ENCODE data around the gene RHOA.
"Not testable (repeated sequence)": the region's sequence is repeated elsewhere in the genome, so short reads cannot be mapped to it uniquely, and the experiment has no call there.

RHOA gene

GRCh38 chr3:49358884-49359225 is 52.9 kb downstream of the RHOA start:
- DNase-seq = no peak

GRCh38 chr3:49358217-49358883 is 53.4 kb downstream of the RHOA start, which contains the start of gene GPX1:
GPX1 (minus strand) TSS chr3:49358353; CDS start chr3:49358278, 75 bp downstream.
- DNase-seq = peak; percentile 94

- peak; percentile 50 for DNase-seq
Measured at GRCh38 chr3:49357443-49358216, 54.1 kb downstream of the RHOA start.

- peak; percentile 19 for DNase-seq
Measured at GRCh38 chr3:49357095-49357442, 54.7 kb downstream of the RHOA start.

- no peak for DNase-seq
Measured at GRCh38 chr3:49352890-49353421, 58.8 kb downstream of the RHOA start.

GRCh38 chr3:49352281-49352680 is 59.5 kb downstream of the RHOA start:
- DNase-seq = no peak

- DNase-seq = no peak
Measured at GRCh38 chr3:49351521-49352011, 60.2 kb downstream of the RHOA start.

GRCh38 chr3:49349348-49350114 is 62.2 kb downstream of the RHOA start:
- no peak for DNase-seq

- not testable (repeated sequence) for DNase-seq
Measured at GRCh38 chr3:49348361-49348760, 63.4 kb downstream of the RHOA start.

GRCh38 chr3:49346797-49347251 is 65.0 kb downstream of the RHOA start:
- no peak for DNase-seq

- DNase-seq = no peak
Measured at GRCh38 chr3:49343163-49343562, 68.6 kb downstream of the RHOA start.

GRCh38 chr3:49341996-49342395 is 69.8 kb downstream of the RHOA start:
- DNase-seq = no peak

- peak; percentile 92 for DNase-seq
Measured at GRCh38 chr3:49339941-49340800, 71.6 kb downstream of the RHOA start, which contains the start of gene USP4. USP4 (minus strand) TSS chr3:49340053; CDS start chr3:49340024, 29 bp downstream.

- DNase-seq = no peak
Measured at GRCh38 chr3:49339581-49339940, 72.2 kb downstream of the RHOA start.

GRCh38 chr3:49333916-49334633 is 77.7 kb downstream of the RHOA start:
- no peak for DNase-seq

- no peak for DNase-seq
Measured at GRCh38 chr3:49333091-49333490, 78.7 kb downstream of the RHOA start.

- DNase-seq = no peak
Measured at GRCh38 chr3:49329186-49329585, 82.6 kb downstream of the RHOA start.

- DNase-seq = not testable (repeated sequence)
Measured at GRCh38 chr3:49328350-49328749, 83.4 kb downstream of the RHOA start.

GRCh38 chr3:49327485-49327884 is 84.3 kb downstream of the RHOA start:
- DNase-seq = no peak

GRCh38 chr3:49324768-49325167 is 87.0 kb downstream of the RHOA start:
- no peak for DNase-seq

- DNase-seq = no peak
Measured at GRCh38 chr3:49316696-49317457, 94.9 kb downstream of the RHOA start.
